ENCODE measurements around the gene CNTNAP1. TPM values are rescaled to one million over a fixed set of nuclear protein-coding genes. Genes with fewer than 3 reads are reported as not detected.

CNTNAP1 gene
- total RNA-seq, 4 donors from 2014 or later, result 6.3 to 21.0 (median 12.6) TPM

DNA sequence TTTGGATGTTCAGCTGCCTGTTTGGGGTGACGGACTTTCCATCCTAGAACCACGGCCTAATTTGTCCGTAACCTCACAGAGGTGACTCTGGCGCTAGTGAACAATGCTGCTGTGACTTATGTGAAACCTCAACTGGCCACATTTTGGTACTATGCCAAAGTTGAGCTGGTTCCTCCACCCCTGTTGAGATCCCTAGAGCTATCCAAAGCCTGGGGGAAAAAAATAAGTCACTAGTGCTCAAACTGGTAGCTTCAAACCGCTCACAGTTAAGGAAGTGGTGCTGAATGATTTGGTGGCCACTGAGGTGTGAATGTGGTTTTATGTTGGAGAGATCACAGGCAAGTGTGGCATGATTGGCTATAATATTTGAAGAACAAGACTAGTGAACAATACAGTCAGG is 34.6 kb upstream of the CNTNAP1 start:
- no peak for DNase-seq (ENCODE audit: low spot score in 2 of 2)
- Histone ChIP-seq H3K27ac (no peak overlapping the region), H3K27me3 (no peaks in the 10 kb centered on the region), H3K9me3 (no peaks in the 10 kb centered on the region), H3K4me1 (no peaks in the 10 kb centered on the region), H3K36me3 (no peaks in the 10 kb centered on the region), H3K4me3 (no peak overlapping the region)
- WGBS, 2 donors, result 74 to 76% methylated on average over 5 of the region's 5 CpGs
- TF ChIP-seq POLR2A (IDR thresholded peaks at IDR 0.05) (no peak), CTCF (IDR thresholded peaks at IDR 0.05) (no peak)

GRCh38 chr17:42651392-42651791 is 30.9 kb upstream of the CNTNAP1 start:
- H3K9me3 ChIP-seq, result no peaks in the 10 kb centered on the region
- peaks cover 0 to 14% (median 0%) of the 10 kb centered on the region in 4 donors for H3K4me1 ChIP-seq
- no peaks in the 10 kb centered on the region for H3K27me3 ChIP-seq
- WGBS, 2 donors, result 71 to 78% methylated on average over 4 of the region's 4 CpGs
- H3K36me3 ChIP-seq, result no peaks in the 10 kb centered on the region
- no peak for DNase-seq (ENCODE audit: low spot score in 2 of 2)
- no peak for TF ChIP-seq CTCF (IDR thresholded peaks at IDR 0.05)
- TF ChIP-seq POLR2A (IDR thresholded peaks at IDR 0.05), result no peak
- TF ChIP-seq EP300 (IDR thresholded peaks at IDR 0.05), result no peak
- H3K4me3 ChIP-seq, result no peak overlapping the region
- H3K27ac ChIP-seq, result no peak overlapping the region

GRCh38 chr17:42653179-42654124 is 28.9 kb upstream of the CNTNAP1 start:
- no peaks in the 10 kb centered on the region for H3K9me3 ChIP-seq
- no peaks in the 10 kb centered on the region for H3K27me3 ChIP-seq
- DNase-seq (ENCODE audit: low spot score in 2 of 2), result peak; percentile 48 to 61
- peak overlapping the region; percentile 68 to 90 (median 78) for H3K27ac ChIP-seq
- H3K4me1 ChIP-seq, result peaks cover 0 to 14% (median 0%) of the 10 kb centered on the region in 4 donors
- TF ChIP-seq CTCF (IDR thresholded peaks at IDR 0.05), result no peak
- peak; percentile 42 to 67 for TF ChIP-seq EP300 (IDR thresholded peaks at IDR 0.05)
- TF ChIP-seq POLR2A (IDR thresholded peaks at IDR 0.05), result no peak
- 23 to 25% methylated on average over 41 to 42 of the region's 42 CpGs for WGBS, 2 donors
- peak overlapping the region; percentile 23 to 48 (median 34) for H3K4me3 ChIP-seq
- no peaks in the 10 kb centered on the region for H3K36me3 ChIP-seq

DNA sequence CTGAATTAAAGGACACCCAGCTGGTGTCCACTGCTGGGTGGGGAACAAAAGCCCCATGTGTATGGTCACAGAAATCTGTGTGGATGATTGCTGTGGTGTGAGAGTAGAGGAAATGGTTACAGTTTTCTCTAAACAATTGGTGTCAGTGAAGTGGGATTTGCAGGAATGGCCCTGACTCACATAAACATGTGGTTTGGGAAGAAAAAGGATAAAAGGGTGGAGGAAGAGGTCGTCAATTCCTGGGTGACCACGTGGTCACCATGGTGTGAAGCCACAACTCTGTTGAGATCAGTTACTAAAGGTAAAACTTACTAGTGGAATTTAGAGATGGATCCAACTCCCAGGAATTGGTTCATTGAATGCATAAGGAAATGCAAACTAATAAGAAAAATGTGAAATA is 26.8 kb upstream of the CNTNAP1 start:
- TF ChIP-seq CTCF (IDR thresholded peaks at IDR 0.05), result no peak
- TF ChIP-seq POLR2A (IDR thresholded peaks at IDR 0.05), result no peak
- no peak for TF ChIP-seq EP300 (IDR thresholded peaks at IDR 0.05)
- peaks cover 0 to 27% (median 5%) of the 10 kb centered on the region in 4 donors for H3K4me1 ChIP-seq
- H3K36me3 ChIP-seq, result no peaks in the 10 kb centered on the region
- no peak for DNase-seq (ENCODE audit: low spot score in 2 of 2)
- no peak overlapping the region for H3K4me3 ChIP-seq
- H3K27ac ChIP-seq, result no peak overlapping the region
- no peaks in the 10 kb centered on the region for H3K27me3 ChIP-seq
- no peaks in the 10 kb centered on the region for H3K9me3 ChIP-seq
- WGBS, 2 donors, result 48 to 50% methylated on average over 2 of the region's 2 CpGs
